LNCAP (cell line): ENCODE data around the gene UST.
A peak's percentile ranks its signal among the peaks of the same experiment; 100 is the strongest.

Source experiments
- CTCF ChIP-seq: fragments of 450-650 bp; IDR thresholded peaks from 2 replicates; pipeline ENCODE4 v1.5.1; 2017; ENCODE audit warnings: mild to moderate bottlenecking

Gene UST

GRCh38 chr6:149081281-149081680, 334.5 kb downstream of the UST start:
- TF ChIP-seq CTCF, result no peak

GRCh38 chr6:149082320-149082719, 335.5 kb downstream of the UST start:
- peak; percentile 77 for TF ChIP-seq CTCF

- no peak for TF ChIP-seq CTCF
Measured at GRCh38 chr6:149084026-149084425, 337.2 kb downstream of the UST start.

GRCh38 chr6:149084808-149085556, 338.2 kb downstream of the UST start:
- TF ChIP-seq CTCF, result no peak

- TF ChIP-seq CTCF, result no peak
Measured at GRCh38 chr6:149085557-149085938, 338.7 kb downstream of the UST start.

GRCh38 chr6:149086363-149086762, 339.5 kb downstream of the UST start:
- TF ChIP-seq CTCF, result no peak

GRCh38 chr6:149087898-149088297, 341.1 kb downstream of the UST start:
- no peak for TF ChIP-seq CTCF

GRCh38 chr6:149088361-149088760, 341.5 kb downstream of the UST start:
- TF ChIP-seq CTCF, result no peak
